Naive thymus-derived CD8-positive, alpha-beta T cell (primary cell): Measurements from ENCODE around the gene CTNNBIP1. TPM values are rescaled to one million over a fixed set of nuclear protein-coding genes. Genes with fewer than 3 reads are reported as not detected.
"Not testable (repeated sequence)": the region's sequence is repeated elsewhere in the genome, so short reads cannot be mapped to it uniquely, and the experiment has no call there.

Experiments
- ATAC-seq, 2 donors: fragments of 150-1000 bp; cut with Tn5 transposase in 1 of 2; sonication (Bioruptor Pico), chemical (Tn5 transposase) in 1 of 2; 1 replicate in 1 of 2; 2 replicates in 1 of 2; pipeline ENCODE4 v1.10.0; 2021; ENCODE audit warnings: mild to moderate bottlenecking in 2 of 2, moderate library complexity in 2 of 2
- POLR2A ChIA-PET: fragments of 350-600 bp; sonication (Branson Sonifier 250); formaldehyde crosslinking; loops from one replicate; lab custom pipeline; 2021; ENCODE audit warnings: antibody characterized with exemption; lab: Charles Lee
- DNase-seq, 10 donors: peaks; one replicate each; pipeline versions ENCODE4 v3.0.0 to v3.0.0-alpha.2; 2020 to 2022
- H3K27ac Mint-ChIP-seq, 10 donors: one replicate each; pipeline ENCODE4 v1.8.0; 2020 to 2022; ENCODE audit warnings: mild to moderate bottlenecking in 10 of 10, mixed read lengths in 10 of 10, moderate library complexity in 4 of 10, inconsistent platforms in 1 of 10
- H3K27me3 Mint-ChIP-seq, 5 donors: one replicate each; pipeline ENCODE4 v1.8.0; 2021 to 2022; ENCODE audit warnings: mixed read lengths in 5 of 5
- H3K36me3 Mint-ChIP-seq, 3 donors: one replicate each; pipeline ENCODE4 v1.8.0; 2020 to 2022; ENCODE audit warnings: mixed read lengths in 3 of 3, mild to moderate bottlenecking in 2 of 3, inconsistent platforms in 1 of 3
- H3K4me1 Mint-ChIP-seq, 4 donors: one replicate each; pipeline ENCODE4 v1.8.0; 2021 to 2022; ENCODE audit warnings: mixed read lengths in 4 of 4
- H3K4me3 Mint-ChIP-seq, 10 donors: one replicate each; pipeline ENCODE4 v1.8.0; 2020 to 2022; ENCODE audit warnings: mild to moderate bottlenecking in 10 of 10, mixed read lengths in 10 of 10, moderate library complexity in 6 of 10, inconsistent platforms in 1 of 10
- H3K9me3 Mint-ChIP-seq, 9 donors: one replicate each; pipeline ENCODE4 v1.8.0; 2020 to 2022; ENCODE audit warnings: mixed read lengths in 9 of 9, mild to moderate bottlenecking in 3 of 9, inconsistent platforms in 1 of 9, moderate library complexity in 1 of 9
- polyA plus RNA-seq, 3 donors: library from polyadenylated mRNA; unstranded; fragments of 300-500 nt; fragmentation: Illumina TruSeq; gene quantifications; one replicate each; pipeline ENCODE4 v1.2.3, GENCODE V29; 2021
- total RNA-seq, 8 experiments: library from RNA in 2 of 8; stranded (reverse) in 2 of 8; gene quantifications; one replicate each; pipeline ENCODE4 v1.2.3 and lab custom pipeline; 2021 to 2026

The CTNNBIP1 gene
- total and polyA plus RNA-seq, 5 experiments from 2014 or later = 7.0 to 17.1 (median 8.9) TPM

GRCh38 chr1:9821710-9822109 is 88.4 kb downstream of the CTNNBIP1 start:
- Mint-ChIP-seq H3K4me1 (peaks cover 13 to 61% (median 45%) of the 10 kb centered on the region in 4 donors), H3K9me3 (no peaks in the 10 kb centered on the region), H3K36me3 (peaks cover 0 to 2% (median 0%) of the 10 kb centered on the region in 3 donors), H3K4me3 (peak overlapping the region in 8 of 10 donors; percentile 14 to 97 (median 92)), H3K27me3 (no peaks in the 10 kb centered on the region), H3K27ac (peak overlapping the region in 3 of 10 donors; percentile 82 to 95 (median 93))
- DNase-seq (no peak), ATAC-seq (no peak)
- POLR2A ChIA-PET = interaction anchor here (0.5 to 1.0 kb wide), 3 partner anchors 20 to 144 kb away, joined by 3 to 6 read pairs (median 4); no protein-coding TSS in a partner anchor

- H3K27me3 Mint-ChIP-seq = no peaks in the 10 kb centered on the region
- DNase-seq (no peak), ATAC-seq (no peak)
- H3K27ac Mint-ChIP-seq = peak overlapping the region in 2 of 10 donors; percentile 0 to 14
- H3K4me3 Mint-ChIP-seq = peak overlapping the region in 2 of 10 donors; percentile 5 to 67
- no peaks in the 10 kb centered on the region for H3K9me3 Mint-ChIP-seq
- POLR2A ChIA-PET = interaction anchor here (0.9 kb wide), 1 partner anchor 30 kb away, joined by 3 read pairs; no protein-coding TSS in a partner anchor
- H3K4me1 Mint-ChIP-seq = peaks cover 14 to 58% (median 39%) of the 10 kb centered on the region in 4 donors
- peaks cover 0 to 8% (median 5%) of the 10 kb centered on the region in 3 donors for H3K36me3 Mint-ChIP-seq
These were observed 89.5 kb downstream of the CTNNBIP1 start for GRCh38 chr1:9820521-9820920.

GRCh38 chr1:9817734-9818133 is 92.3 kb downstream of the CTNNBIP1 start:
- DNase-seq (no peak), ATAC-seq (no peak)
- no peaks in the 10 kb centered on the region for H3K27me3 Mint-ChIP-seq
- no peak overlapping the region for H3K27ac Mint-ChIP-seq
- H3K4me1 Mint-ChIP-seq = peaks cover 10 to 57% (median 36%) of the 10 kb centered on the region in 4 donors
- POLR2A ChIA-PET = interaction anchor here (0.6 to 0.7 kb wide), 2 partner anchors 84 to 326 kb away, joined by 3 read pairs; no protein-coding TSS in a partner anchor
- H3K9me3 Mint-ChIP-seq = no peaks in the 10 kb centered on the region
- H3K36me3 Mint-ChIP-seq = peaks cover 0 to 15% (median 5%) of the 10 kb centered on the region in 3 donors
- no peak overlapping the region for H3K4me3 Mint-ChIP-seq

- no peak overlapping the region for H3K4me3 Mint-ChIP-seq
- H3K27ac Mint-ChIP-seq = no peak overlapping the region
- ATAC-seq = no peak
- H3K9me3 Mint-ChIP-seq = no peaks in the 10 kb centered on the region
- H3K27me3 Mint-ChIP-seq = no peaks in the 10 kb centered on the region
- POLR2A ChIA-PET = no interaction called here
- H3K36me3 Mint-ChIP-seq = peaks cover 0 to 15% (median 5%) of the 10 kb centered on the region in 3 donors
- DNase-seq = no peak
- peaks cover 11 to 49% (median 28%) of the 10 kb centered on the region in 4 donors for H3K4me1 Mint-ChIP-seq
These were observed 93.9 kb downstream of the CTNNBIP1 start for GRCh38 chr1:9816199-9816598.

GRCh38 chr1:9815150-9815549 is 94.9 kb downstream of the CTNNBIP1 start:
- Mint-ChIP-seq H3K36me3 (peaks cover 0 to 15% (median 5%) of the 10 kb centered on the region in 3 donors), H3K4me1 (peaks cover 10 to 43% (median 24%) of the 10 kb centered on the region in 4 donors), H3K27ac (peak overlapping the region in 1 of 10 donors; percentile 4), H3K4me3 (no peak overlapping the region), H3K27me3 (no peaks in the 10 kb centered on the region), H3K9me3 (no peaks in the 10 kb centered on the region)
- no peak for ATAC-seq
- no peak for DNase-seq
- POLR2A ChIA-PET = no interaction called here

GRCh38 chr1:9814619-9815018 is 95.5 kb downstream of the CTNNBIP1 start:
- peak overlapping the region in 1 of 10 donors; percentile 42 for H3K4me3 Mint-ChIP-seq
- no peaks in the 10 kb centered on the region for H3K27me3 Mint-ChIP-seq
- H3K9me3 Mint-ChIP-seq = no peaks in the 10 kb centered on the region
- H3K36me3 Mint-ChIP-seq = peaks cover 0 to 15% (median 5%) of the 10 kb centered on the region in 3 donors
- no peak for DNase-seq
- POLR2A ChIA-PET = no interaction called here
- ATAC-seq = no peak
- H3K27ac Mint-ChIP-seq = peak overlapping the region in 1 of 10 donors; percentile 2
- H3K4me1 Mint-ChIP-seq = peaks cover 14 to 39% (median 26%) of the 10 kb centered on the region in 4 donors

GRCh38 chr1:9811239-9811966 is 98.7 kb downstream of the CTNNBIP1 start:
- POLR2A ChIA-PET = interaction anchor here (0.7 kb wide), 1 partner anchor 62 kb away, joined by 3 read pairs; no protein-coding TSS in a partner anchor
- Mint-ChIP-seq H3K36me3 (peaks cover 0 to 10% (median 5%) of the 10 kb centered on the region in 3 donors), H3K9me3 (no peaks in the 10 kb centered on the region)

GRCh38 chr1:9809100-9809510 is 101.0 kb downstream of the CTNNBIP1 start:
- Mint-ChIP-seq H3K27ac (peak overlapping the region in 8 of 10 donors; percentile 7 to 82 (median 57)), H3K4me3 (peak overlapping the region in 1 of 10 donors; percentile 5), H3K36me3 (peaks cover 0 to 4% (median 0%) of the 10 kb centered on the region in 3 donors), H3K9me3 (no peaks in the 10 kb centered on the region), H3K4me1 (peaks cover 21 to 61% (median 48%) of the 10 kb centered on the region in 4 donors), H3K27me3 (no peaks in the 10 kb centered on the region)
- ATAC-seq (no peak), DNase-seq (no peak)
- POLR2A ChIA-PET = no interaction called here

More at GRCh38 chr1:9811239-9811966, 98.7 kb downstream of the CTNNBIP1 start:
- peak overlapping the region in 1 of 10 donors; percentile 10 for H3K4me3 Mint-ChIP-seq
- H3K4me1 Mint-ChIP-seq = peaks cover 28 to 62% (median 51%) of the 10 kb centered on the region in 4 donors
- H3K27me3 Mint-ChIP-seq = no peaks in the 10 kb centered on the region
- no peak for DNase-seq
- no peak overlapping the region for H3K27ac Mint-ChIP-seq
- no peak for ATAC-seq

GRCh38 chr1:9808459-9808858 is 101.6 kb downstream of the CTNNBIP1 start:
- no peaks in the 10 kb centered on the region for H3K9me3 Mint-ChIP-seq
- POLR2A ChIA-PET = no interaction called here
- H3K27me3 Mint-ChIP-seq = no peaks in the 10 kb centered on the region
- peak overlapping the region in 5 of 10 donors; percentile 6 to 73 (median 68) for H3K27ac Mint-ChIP-seq
- H3K4me3 Mint-ChIP-seq = no peak overlapping the region
- DNase-seq = no peak
- H3K4me1 Mint-ChIP-seq = peaks cover 21 to 57% (median 47%) of the 10 kb centered on the region in 4 donors
- H3K36me3 Mint-ChIP-seq = peaks cover 0 to under 1% (median 0%) of the 10 kb centered on the region in 3 donors
- ATAC-seq = no peak

GRCh38 chr1:9807541-9807940 is 102.5 kb downstream of the CTNNBIP1 start:
- DNase-seq (peak in 1 of 10 donors; percentile 22), ATAC-seq (peak; percentile 50 to 80)
- Mint-ChIP-seq H3K4me3 (peak overlapping the region in 3 of 10 donors; percentile 26 to 70 (median 35)), H3K4me1 (peaks cover 21 to 63% (median 50%) of the 10 kb centered on the region in 4 donors), H3K9me3 (no peaks in the 10 kb centered on the region), H3K27ac (peak overlapping the region in 6 of 10 donors; percentile 47 to 95 (median 72)), H3K27me3 (no peaks in the 10 kb centered on the region), H3K36me3 (no peaks in the 10 kb centered on the region)
- POLR2A ChIA-PET = no interaction called here

- peaks cover 24 to 71% (median 61%) of the 10 kb centered on the region in 4 donors for H3K4me1 Mint-ChIP-seq
- H3K36me3 Mint-ChIP-seq, POLR2A ChIA-PET, DNase-seq, H3K9me3 Mint-ChIP-seq, H3K4me3 Mint-ChIP-seq, H3K27me3 Mint-ChIP-seq, ATAC-seq: not testable (repeated sequence)
- peak overlapping the region in 1 of 10 donors; percentile 51 for H3K27ac Mint-ChIP-seq
These were observed 104.1 kb downstream of the CTNNBIP1 start for GRCh38 chr1:9805972-9806371.

- peak overlapping the region in 5 of 10 donors; percentile 5 to 47 (median 37) for H3K27ac Mint-ChIP-seq
These were observed 105.0 kb downstream of the CTNNBIP1 start for GRCh38 chr1:9805006-9805508.

More at GRCh38 chr1:9805006-9805508, 105.0 kb downstream of the CTNNBIP1 start:
- Mint-ChIP-seq H3K4me1 (peaks cover 22 to 70% (median 62%) of the 10 kb centered on the region in 4 donors), H3K36me3 (peaks cover 0 to 2% (median 2%) of the 10 kb centered on the region in 3 donors), H3K9me3 (no peaks in the 10 kb centered on the region), H3K27me3 (no peaks in the 10 kb centered on the region), H3K4me3 (no peak overlapping the region)
- DNase-seq (no peak), ATAC-seq (no peak)
- POLR2A ChIA-PET = interaction anchor here (0.6 kb wide), 1 partner anchor 134 kb away, joined by 6 read pairs; no protein-coding TSS in a partner anchor
